ENCODE measurements around the gene ARID3A.

DNA sequence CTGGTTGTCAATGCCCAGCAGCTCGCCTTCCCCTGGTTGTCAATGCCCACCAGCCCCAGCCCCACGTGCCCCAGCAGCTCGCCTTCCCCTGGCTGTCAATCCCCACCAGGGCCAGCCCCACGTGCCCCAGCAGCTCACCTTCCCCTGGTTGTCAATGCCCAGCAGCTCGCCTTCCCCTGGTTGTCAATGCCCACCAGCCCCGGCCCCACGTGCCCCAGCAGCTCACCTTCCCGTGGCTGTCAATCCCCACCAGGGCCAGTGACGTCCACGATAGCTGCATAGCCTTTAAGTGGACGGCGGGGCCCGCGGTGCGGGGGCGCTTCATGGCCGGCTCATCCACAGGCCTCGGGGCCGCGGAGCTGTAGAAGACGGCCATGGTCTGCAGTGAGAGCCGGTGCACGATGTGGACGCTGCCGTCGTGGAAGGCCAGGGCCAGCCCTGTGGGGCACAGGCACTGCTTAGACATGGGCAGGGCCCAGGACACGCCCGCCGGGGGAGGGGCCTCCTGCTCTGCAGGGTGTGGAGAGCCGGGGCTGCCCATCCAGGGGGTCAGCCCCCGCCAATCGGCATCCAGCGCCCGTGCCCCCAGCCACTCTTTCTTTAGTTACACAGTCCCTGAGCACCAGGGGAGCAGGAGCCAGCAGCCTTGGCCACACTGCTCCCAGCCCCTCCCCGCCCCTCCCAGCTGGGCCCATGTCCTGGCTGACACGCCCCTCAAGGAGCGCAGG is 46.0 kb upstream of the ARID3A start:
- TF ChIP-seq, protein P1, sequence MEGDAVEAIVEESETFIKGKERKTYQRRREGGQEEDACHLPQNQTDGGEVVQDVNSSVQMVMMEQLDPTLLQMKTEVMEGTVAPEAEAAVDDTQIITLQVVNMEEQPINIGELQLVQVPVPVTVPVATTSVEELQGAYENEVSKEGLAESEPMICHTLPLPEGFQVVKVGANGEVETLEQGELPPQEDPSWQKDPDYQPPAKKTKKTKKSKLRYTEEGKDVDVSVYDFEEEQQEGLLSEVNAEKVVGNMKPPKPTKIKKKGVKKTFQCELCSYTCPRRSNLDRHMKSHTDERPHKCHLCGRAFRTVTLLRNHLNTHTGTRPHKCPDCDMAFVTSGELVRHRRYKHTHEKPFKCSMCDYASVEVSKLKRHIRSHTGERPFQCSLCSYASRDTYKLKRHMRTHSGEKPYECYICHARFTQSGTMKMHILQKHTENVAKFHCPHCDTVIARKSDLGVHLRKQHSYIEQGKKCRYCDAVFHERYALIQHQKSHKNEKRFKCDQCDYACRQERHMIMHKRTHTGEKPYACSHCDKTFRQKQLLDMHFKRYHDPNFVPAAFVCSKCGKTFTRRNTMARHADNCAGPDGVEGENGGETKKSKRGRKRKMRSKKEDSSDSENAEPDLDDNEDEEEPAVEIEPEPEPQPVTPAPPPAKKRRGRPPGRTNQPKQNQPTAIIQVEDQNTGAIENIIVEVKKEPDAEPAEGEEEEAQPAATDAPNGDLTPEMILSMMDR (IDR thresholded peaks at IDR 0.05) = no peak
- TF ChIP-seq POLR2AphosphoS5 (IDR thresholded peaks at IDR 0.05; ENCODE audit: low read depth, low read length) = no peak
- TF ChIP-seq, protein P2, sequence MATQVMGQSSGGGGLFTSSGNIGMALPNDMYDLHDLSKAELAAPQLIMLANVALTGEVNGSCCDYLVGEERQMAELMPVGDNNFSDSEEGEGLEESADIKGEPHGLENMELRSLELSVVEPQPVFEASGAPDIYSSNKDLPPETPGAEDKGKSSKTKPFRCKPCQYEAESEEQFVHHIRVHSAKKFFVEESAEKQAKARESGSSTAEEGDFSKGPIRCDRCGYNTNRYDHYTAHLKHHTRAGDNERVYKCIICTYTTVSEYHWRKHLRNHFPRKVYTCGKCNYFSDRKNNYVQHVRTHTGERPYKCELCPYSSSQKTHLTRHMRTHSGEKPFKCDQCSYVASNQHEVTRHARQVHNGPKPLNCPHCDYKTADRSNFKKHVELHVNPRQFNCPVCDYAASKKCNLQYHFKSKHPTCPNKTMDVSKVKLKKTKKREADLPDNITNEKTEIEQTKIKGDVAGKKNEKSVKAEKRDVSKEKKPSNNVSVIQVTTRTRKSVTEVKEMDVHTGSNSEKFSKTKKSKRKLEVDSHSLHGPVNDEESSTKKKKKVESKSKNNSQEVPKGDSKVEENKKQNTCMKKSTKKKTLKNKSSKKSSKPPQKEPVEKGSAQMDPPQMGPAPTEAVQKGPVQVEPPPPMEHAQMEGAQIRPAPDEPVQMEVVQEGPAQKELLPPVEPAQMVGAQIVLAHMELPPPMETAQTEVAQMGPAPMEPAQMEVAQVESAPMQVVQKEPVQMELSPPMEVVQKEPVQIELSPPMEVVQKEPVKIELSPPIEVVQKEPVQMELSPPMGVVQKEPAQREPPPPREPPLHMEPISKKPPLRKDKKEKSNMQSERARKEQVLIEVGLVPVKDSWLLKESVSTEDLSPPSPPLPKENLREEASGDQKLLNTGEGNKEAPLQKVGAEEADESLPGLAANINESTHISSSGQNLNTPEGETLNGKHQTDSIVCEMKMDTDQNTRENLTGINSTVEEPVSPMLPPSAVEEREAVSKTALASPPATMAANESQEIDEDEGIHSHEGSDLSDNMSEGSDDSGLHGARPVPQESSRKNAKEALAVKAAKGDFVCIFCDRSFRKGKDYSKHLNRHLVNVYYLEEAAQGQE (IDR thresholded peaks at IDR 0.05; ENCODE audit: insufficient read depth in 1 of 2, low read depth in 2 of 2, low read length in 1 of 2) = no peak

Measured in Panc1 (cell line).